HG02642 (cell line): ENCODE data around the gene RFX3.

Source experiments
- ATAC-seq: cut with Tn5 transposase; IDR thresholded peaks from one replicate; pipeline ENCODE4 v1.9.1; 2021; ENCODE audit warnings: mild to moderate bottlenecking; ENCODE audit not compliant: unreplicated experiment, poor library complexity

The RFX3 gene

GRCh38 chr9:3441197-3441816, 84.5 kb downstream of the RFX3 start:
- ATAC-seq = peak; percentile 95

DNA sequence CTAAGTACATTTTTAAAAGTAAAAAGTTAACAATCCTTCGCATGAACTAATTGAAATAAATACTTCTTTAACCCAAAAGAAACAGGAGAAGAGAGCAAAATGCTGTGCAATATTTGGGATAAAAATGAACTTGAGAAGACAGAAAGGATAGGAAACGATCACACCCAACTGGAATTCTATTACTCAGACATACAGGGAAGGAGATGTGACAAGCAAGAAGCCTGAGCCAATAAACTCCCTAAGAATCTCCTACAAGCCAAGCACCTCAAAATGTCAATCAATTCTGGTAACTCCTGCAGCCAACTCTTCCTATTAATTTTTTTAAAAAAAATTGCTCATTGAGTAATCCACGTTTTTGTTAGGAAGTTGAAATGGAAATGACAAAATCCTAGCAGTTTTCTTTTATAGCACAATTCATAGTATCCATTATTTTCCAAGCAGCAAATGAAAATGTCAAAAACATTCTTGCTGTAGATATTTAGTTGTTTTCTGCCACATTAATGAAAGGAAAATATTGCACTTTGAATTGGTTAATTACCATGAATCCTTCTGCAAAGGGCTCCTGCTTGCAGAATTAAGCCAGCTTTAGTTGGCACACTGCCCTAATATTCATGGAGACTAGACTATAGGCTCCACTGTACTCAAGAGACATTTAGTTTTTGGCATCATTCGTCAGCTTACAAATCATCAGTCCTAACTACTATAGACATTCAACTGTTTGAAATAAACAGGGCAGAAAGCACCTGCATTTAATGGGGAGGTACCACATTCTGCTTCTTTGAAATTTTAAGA, 89.0 kb downstream of the RFX3 start:
- ATAC-seq = no peak

- no peak for ATAC-seq
Observed at GRCh38 chr9:3435732-3436131, 90.1 kb downstream of the RFX3 start.

- no peak for ATAC-seq
Observed at GRCh38 chr9:3434594-3434993, 91.2 kb downstream of the RFX3 start.

DNA sequence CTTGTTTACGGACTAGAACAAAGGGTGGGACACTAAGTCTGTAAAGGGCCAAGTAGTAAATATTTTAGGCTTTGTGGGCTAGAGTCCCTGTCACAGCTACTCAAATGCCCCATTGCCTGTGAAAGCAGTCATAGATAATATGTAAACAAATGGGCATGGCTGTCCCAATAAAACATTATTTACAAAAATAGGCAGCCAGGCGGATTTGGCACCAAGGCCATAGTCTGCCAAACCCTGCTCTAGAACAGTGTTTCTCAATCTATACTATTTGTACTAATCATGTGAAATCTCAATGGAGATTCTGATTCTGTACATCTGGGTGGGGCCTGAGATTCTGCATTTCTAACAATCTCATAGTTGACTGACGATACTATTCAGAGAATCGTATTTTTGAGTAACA, 92.0 kb downstream of the RFX3 start:
- no peak for ATAC-seq

DNA sequence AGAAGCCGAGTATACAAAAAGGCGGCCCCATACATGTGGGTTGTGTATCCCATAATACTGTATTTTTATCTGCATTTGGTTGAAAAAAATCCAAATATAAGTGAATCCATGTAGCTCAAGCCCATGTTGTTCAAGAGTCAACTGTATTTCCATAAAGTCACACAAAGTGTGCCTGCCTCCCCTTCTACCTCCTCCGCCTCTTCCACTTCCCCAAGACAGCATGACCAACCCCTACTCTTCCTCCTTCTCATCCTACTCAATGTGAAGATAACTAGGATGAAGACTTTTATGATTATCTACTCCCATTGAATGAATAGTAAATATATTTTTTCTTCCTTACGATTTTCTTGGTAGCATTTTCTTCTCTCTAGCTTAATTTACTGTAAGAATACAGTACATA, 92.7 kb downstream of the RFX3 start:
- ATAC-seq = no peak

- ATAC-seq = no peak
Observed at GRCh38 chr9:3431890-3432289, 93.9 kb downstream of the RFX3 start.

DNA sequence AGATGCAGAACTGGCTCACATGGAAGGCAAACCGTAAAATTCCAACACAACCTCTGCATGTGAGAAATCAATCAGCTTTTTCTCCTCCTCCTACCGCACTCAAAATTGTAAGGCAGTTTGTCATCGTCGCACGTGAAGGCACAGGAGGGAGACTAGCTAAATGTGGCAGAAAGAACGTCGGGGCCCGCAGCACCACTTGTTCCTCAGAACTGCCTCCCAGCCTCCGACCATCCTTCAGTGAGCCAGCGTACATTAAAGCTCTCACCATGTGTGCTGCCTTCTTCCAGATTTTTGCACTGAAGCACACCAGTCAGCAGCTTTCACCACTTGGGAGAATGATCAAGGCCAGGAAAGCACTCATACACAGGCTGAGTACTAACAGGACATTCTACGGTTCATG, 105.9 kb downstream of the RFX3 start:
- no peak for ATAC-seq

DNA sequence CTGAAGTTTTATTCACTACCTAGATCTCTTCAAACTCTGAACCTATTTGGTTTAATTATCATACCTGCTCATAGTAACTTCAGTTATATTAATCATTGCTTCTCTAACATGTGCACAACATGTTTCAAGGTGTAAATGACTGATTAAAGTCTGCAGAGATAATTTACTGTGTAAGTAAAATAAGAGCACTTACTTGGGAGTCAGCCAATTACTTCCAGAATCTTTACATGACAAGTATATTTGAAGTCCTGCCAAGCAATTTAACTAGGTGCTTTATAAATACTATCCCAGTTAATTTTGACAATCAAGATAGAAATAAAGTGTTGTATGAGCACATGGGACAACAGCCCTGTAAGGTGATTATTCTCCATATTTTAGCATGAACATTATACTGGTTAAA, 109.9 kb downstream of the RFX3 start:
- ATAC-seq = no peak

GRCh38 chr9:3413984-3414383, 111.8 kb downstream of the RFX3 start:
- no peak for ATAC-seq

GRCh38 chr9:3410461-3410860, 115.3 kb downstream of the RFX3 start:
- ATAC-seq = no peak

DNA sequence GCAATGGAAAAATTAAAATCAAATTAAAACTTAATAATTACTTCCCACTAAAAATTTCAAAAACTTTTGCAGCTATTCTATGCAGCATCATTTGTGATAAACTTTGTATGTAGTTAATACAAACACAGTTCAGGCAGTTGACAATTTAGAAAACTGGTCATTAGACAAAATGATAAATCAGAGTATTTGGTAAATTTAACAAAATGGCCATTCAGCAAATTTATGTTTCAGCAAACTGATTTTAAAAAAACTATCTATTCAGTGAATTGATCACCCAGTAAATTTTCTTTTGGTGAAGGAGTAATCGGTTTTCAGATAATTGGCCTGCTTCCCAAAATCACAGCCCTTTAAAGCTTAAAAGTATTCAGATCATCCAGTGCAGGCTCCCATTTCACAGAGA, 116.3 kb downstream of the RFX3 start:
- ATAC-seq = no peak

- ATAC-seq = no peak
Observed at GRCh38 chr9:3403315-3403714, 122.5 kb downstream of the RFX3 start.

DNA sequence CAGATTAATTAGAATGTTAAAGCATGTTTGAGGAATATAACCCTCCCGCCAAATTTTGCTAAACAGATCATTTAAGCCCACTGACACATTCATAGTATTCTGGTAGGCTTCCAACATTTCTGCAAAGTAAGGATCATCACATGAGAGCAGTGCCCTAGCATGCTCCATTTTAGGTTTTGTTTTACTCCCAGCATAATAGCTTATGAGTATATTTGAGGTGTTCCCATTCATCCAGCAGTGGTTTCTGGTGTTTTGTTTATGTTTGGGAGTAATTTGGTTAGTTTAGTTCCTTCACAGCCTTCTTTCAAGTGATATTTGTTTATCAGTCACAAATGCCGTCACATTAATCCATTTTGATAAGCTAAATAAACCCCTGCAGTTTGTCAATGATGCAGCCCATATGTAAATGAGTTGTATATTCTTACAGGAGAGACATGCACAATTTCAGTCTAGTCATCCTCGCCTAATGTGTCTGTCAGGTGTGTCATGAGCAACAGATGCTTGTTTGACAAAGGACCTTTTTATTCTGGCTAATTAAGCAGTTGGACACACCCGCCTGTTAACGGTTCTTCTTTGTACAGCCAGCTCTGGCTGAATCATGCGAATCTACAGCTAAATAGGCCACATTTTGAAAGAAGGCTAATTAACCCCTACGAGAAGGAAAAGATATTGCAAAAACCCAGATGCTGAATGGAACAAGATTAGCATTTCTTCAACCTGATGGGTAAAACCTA, 124.4 kb downstream of the RFX3 start:
- no peak for ATAC-seq

- ATAC-seq = peak; percentile 60
Observed at GRCh38 chr9:3398232-3398648, 127.6 kb downstream of the RFX3 start.

DNA sequence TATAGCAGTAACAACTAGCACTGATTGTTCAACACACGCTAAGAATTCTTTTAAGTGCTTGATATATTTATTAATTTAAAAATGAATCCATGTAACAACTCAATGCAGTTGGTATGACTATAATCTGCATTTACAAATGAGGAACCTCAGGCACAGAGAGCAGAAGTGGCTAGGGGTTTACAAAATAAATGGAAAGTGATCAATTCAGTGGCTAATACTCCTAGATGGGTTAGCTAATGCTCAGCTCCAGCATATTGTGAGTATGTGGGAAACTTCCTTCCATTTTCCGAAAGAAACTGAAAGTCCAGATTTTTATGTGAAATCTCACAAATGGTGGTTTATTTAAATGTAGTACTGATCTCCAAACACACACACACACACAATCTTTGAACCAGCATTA, 128.0 kb downstream of the RFX3 start:
- ATAC-seq = peak; percentile 35

DNA sequence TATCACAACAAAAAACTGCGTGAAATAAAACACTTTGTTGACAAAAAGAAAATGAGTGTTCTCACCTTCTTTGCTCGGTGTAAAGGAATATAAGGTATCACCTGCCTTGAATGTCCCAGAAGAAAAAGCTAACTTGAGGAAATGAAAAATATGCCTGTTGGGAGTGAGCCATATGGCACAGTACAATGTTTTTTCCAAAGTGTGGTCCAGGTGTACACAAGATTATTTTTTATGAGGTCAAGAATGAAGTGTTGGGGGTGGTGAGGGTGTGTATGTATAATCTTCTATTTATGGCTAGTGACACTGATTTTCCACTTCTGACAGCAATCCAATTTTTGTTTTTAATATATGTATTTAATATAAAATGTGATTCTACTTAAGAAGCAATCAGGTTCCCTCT, 134.4 kb downstream of the RFX3 start:
- ATAC-seq = no peak

GRCh38 chr9:3386753-3387152, 139.0 kb downstream of the RFX3 start:
- no peak for ATAC-seq

GRCh38 chr9:3385871-3386270, 139.9 kb downstream of the RFX3 start:
- ATAC-seq = peak; percentile 92

DNA sequence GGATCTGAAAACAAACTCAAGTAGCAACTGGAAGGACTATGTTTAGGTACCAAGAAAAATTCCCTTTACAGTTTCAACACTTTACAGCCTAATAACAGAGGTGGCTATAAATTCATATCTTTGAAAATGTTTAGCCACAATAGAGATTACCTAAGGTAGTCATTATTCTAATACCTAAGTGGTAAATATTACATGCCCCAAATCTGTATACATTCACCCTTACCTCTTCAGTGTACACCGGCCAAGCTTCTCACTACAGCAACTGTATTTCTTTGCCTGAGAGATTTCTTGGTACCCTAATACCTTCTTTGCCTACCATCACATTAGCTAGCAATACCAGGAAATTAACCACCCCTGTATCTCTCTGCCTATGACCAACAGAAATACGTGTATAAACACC, 154.0 kb downstream of the RFX3 start:
- ATAC-seq = no peak

GRCh38 chr9:3370715-3371114, 155.1 kb downstream of the RFX3 start:
- no peak for ATAC-seq
